Measurements from ENCODE around the gene UBE2E3. TPM values are rescaled to one million over a fixed set of nuclear protein-coding genes. Genes with fewer than 3 reads are reported as not detected.

Gene UBE2E3
- total RNA-seq, 1 donor, result 172 TPM

GRCh38 chr2:181104512-181105115 is 124.2 kb downstream of the UBE2E3 start:
- H3K4me3 ChIP-seq (ENCODE audit: low read depth, low read length), result no peak overlapping the region
- TF ChIP-seq CTCF (IDR thresholded peaks at IDR 0.05; ENCODE audit: insufficient read depth, low read length), result peak; percentile 87
- DNase-seq (ENCODE audit: low read depth), result peak; percentile 82

GRCh38 chr2:181105562-181105961 is 125.2 kb downstream of the UBE2E3 start:
- DNase-seq (ENCODE audit: low read depth), result no peak
- no peak for TF ChIP-seq CTCF (IDR thresholded peaks at IDR 0.05; ENCODE audit: insufficient read depth, low read length)
- H3K4me3 ChIP-seq (ENCODE audit: low read depth, low read length), result no peak overlapping the region

- no peak for TF ChIP-seq CTCF (IDR thresholded peaks at IDR 0.05; ENCODE audit: insufficient read depth, low read length)
- no peak for DNase-seq (ENCODE audit: low read depth)
- no peak overlapping the region for H3K4me3 ChIP-seq (ENCODE audit: low read depth, low read length)
Measured at GRCh38 chr2:181106229-181106628, 125.8 kb downstream of the UBE2E3 start.

GRCh38 chr2:181106789-181107627 is 126.6 kb downstream of the UBE2E3 start:
- no peak overlapping the region for H3K4me3 ChIP-seq (ENCODE audit: low read depth, low read length)
- DNase-seq (ENCODE audit: low read depth), result peak; percentile 84
- no peak for TF ChIP-seq CTCF (IDR thresholded peaks at IDR 0.05; ENCODE audit: insufficient read depth, low read length)

- no peak for TF ChIP-seq CTCF (IDR thresholded peaks at IDR 0.05; ENCODE audit: insufficient read depth, low read length)
- H3K4me3 ChIP-seq (ENCODE audit: low read depth, low read length), result no peak overlapping the region
- no peak for DNase-seq (ENCODE audit: low read depth)
Measured at GRCh38 chr2:181107628-181107945, 127.2 kb downstream of the UBE2E3 start.

GRCh38 chr2:181111059-181111458 is 130.7 kb downstream of the UBE2E3 start:
- no peak overlapping the region for H3K4me3 ChIP-seq (ENCODE audit: low read depth, low read length)
- TF ChIP-seq CTCF (IDR thresholded peaks at IDR 0.05; ENCODE audit: insufficient read depth, low read length), result no peak

More at GRCh38 chr2:181111059-181111458, 130.7 kb downstream of the UBE2E3 start:
- DNase-seq (ENCODE audit: low read depth), result no peak
